Gastrocnemius medialis (tissue), 4 donors: Measurements from ENCODE around the gene PLA2G12B. TPM values are rescaled to one million over a fixed set of nuclear protein-coding genes. Genes with fewer than 3 reads are reported as not detected.

Source experiments
- ATAC-seq, 2 donors: fragments of 150-250 bp; one replicate each; pipeline ENCODE4 v1.9.1; 2016
- DNase-seq, 2 donors: peaks; one replicate each; pipeline ENCODE4 v3.0.0-alpha.2; 2019
- H3K27ac ChIP-seq, 4 donors: fragments of 200-600 bp; sonication (generic); 1 replicate in 1 of 4; 2 replicates in 3 of 4; pipeline ENCODE4 v1.5.1; 2016 to 2018; ENCODE audit warnings: mild to moderate bottlenecking in 2 of 4, moderate library complexity in 1 of 4
- H3K27me3 ChIP-seq, 3 donors: fragments of 200-600 bp; sonication (generic) in 2 of 3; 1 replicate in 1 of 3; 2 replicates in 2 of 3; pipeline versions ENCODE4 v1.5.1 to v1.6.0; 2016 to 2019; ENCODE audit warnings: mild to moderate bottlenecking in 1 of 3, moderate library complexity in 1 of 3
- H3K36me3 ChIP-seq, 2 donors: fragments of 200-600 bp; sonication (generic) in 1 of 2; one replicate each; pipeline ENCODE4 v1.5.1; 2017 to 2018
- H3K4me1 ChIP-seq, 2 donors: fragments of 200-600 bp; sonication (generic) in 1 of 2; one replicate each; pipeline ENCODE4 v1.5.1; 2016 to 2017; ENCODE audit warnings: mild to moderate bottlenecking in 2 of 2
- H3K4me3 ChIP-seq, 4 donors: fragments of 200-600 bp; sonication (generic) in 3 of 4; 1 replicate in 1 of 4; 2 replicates in 3 of 4; pipeline ENCODE4 v1.5.1; 2016 to 2019; ENCODE audit warnings: mild to moderate bottlenecking in 2 of 4
- H3K9me3 ChIP-seq, 3 donors: fragments of 200-600 bp; sonication (generic) in 2 of 3; 1 replicate in 1 of 3; 2 replicates in 2 of 3; pipeline ENCODE4 v1.5.1; 2016 to 2019
- POLR2A ChIP-seq, 2 donors: fragments of 450-650 bp; IDR thresholded peaks; one replicate each; pipeline ENCODE4 v1.6.1; 2017; ENCODE audit warnings: antibody characterized with exemption in 2 of 2, mild to moderate bottlenecking in 2 of 2, moderate library complexity in 2 of 2
- in situ Hi-C, 4 donors: fragments of 200-750 bp; cut with MboI; loops; one replicate each; pipeline versions ENCODE4 v1.15.0 to v1.8.0; 2017; ENCODE audit warnings: low sequenced_read_pairs in 4 of 4
- intact Hi-C: fragments of 100-400 bp; cut with DNase I; formaldehyde crosslinking; loops from one replicate; pipeline ENCODE4 v1.15.1; 2023; ENCODE audit warnings: low total_unique reads
- total RNA-seq, 4 donors: library from RNA; depleted of rRNA; stranded (reverse); fragments of >200 nt; gene quantifications; one replicate each; pipeline versions ENCODE4 v1.1.0 to v1.2.3, GENCODE V29; 2016
- TF ChIP-seq, protein P1 (sequence below), 5 experiments: fragments of 450-650 bp in 3 of 5; fragments of 200-600 bp in 2 of 5; sonication (generic) in 2 of 5; IDR thresholded peaks in 4 of 5; conservative IDR thresholded peaks in 1 of 5; 1 replicate in 4 of 5; 2 replicates in 1 of 5; pipeline ENCODE4 v1.5.1; 2016 to 2019; ENCODE audit warnings: antibody characterized with exemption in 5 of 5, mild to moderate bottlenecking in 3 of 5, moderate library complexity in 3 of 5

PLA2G12B gene
- total RNA-seq, 4 donors from 2014 or later, result not detected

DNA sequence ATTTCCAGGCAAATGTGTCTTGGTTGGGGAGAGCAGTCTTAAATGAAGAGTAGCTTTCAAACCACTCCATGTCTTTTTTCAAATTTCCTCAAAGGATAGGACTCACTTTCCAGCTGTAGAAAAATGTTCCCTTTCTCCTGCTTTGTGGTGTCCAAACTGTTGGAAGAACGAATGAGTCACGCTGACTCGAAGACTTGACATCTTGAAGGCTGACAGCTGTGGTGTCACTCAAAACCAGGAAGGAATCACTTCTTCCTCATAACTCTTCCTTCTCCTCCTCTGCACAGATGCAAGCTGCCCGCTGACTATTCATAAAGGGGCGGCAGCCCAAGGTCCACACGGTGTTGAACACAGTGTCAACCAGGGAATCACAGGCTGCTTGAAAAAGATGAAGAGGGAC is 19.2 kb downstream of the PLA2G12B start:
- peaks cover 7 to 9% of the 10 kb centered on the region in 2 donors for H3K4me1 ChIP-seq
- intact Hi-C loops (no loop called here), in situ Hi-C loops (no loop called here)
- no peak for TF ChIP-seq POLR2A (IDR thresholded peaks at IDR 0.05)
- TF ChIP-seq, protein P1, sequence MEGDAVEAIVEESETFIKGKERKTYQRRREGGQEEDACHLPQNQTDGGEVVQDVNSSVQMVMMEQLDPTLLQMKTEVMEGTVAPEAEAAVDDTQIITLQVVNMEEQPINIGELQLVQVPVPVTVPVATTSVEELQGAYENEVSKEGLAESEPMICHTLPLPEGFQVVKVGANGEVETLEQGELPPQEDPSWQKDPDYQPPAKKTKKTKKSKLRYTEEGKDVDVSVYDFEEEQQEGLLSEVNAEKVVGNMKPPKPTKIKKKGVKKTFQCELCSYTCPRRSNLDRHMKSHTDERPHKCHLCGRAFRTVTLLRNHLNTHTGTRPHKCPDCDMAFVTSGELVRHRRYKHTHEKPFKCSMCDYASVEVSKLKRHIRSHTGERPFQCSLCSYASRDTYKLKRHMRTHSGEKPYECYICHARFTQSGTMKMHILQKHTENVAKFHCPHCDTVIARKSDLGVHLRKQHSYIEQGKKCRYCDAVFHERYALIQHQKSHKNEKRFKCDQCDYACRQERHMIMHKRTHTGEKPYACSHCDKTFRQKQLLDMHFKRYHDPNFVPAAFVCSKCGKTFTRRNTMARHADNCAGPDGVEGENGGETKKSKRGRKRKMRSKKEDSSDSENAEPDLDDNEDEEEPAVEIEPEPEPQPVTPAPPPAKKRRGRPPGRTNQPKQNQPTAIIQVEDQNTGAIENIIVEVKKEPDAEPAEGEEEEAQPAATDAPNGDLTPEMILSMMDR (IDR thresholded peaks at IDR 0.05 in 4 of 5, conservative IDR thresholded peaks at IDR 0.05 in 1 of 5), result no peak
- no peak overlapping the region for H3K4me3 ChIP-seq
- no peak for ATAC-seq
- H3K27me3 ChIP-seq, result no peaks in the 10 kb centered on the region
- no peak for DNase-seq
- H3K36me3 ChIP-seq, result no peaks in the 10 kb centered on the region
- H3K9me3 ChIP-seq, result no peaks in the 10 kb centered on the region
- no peak overlapping the region for H3K27ac ChIP-seq

DNA sequence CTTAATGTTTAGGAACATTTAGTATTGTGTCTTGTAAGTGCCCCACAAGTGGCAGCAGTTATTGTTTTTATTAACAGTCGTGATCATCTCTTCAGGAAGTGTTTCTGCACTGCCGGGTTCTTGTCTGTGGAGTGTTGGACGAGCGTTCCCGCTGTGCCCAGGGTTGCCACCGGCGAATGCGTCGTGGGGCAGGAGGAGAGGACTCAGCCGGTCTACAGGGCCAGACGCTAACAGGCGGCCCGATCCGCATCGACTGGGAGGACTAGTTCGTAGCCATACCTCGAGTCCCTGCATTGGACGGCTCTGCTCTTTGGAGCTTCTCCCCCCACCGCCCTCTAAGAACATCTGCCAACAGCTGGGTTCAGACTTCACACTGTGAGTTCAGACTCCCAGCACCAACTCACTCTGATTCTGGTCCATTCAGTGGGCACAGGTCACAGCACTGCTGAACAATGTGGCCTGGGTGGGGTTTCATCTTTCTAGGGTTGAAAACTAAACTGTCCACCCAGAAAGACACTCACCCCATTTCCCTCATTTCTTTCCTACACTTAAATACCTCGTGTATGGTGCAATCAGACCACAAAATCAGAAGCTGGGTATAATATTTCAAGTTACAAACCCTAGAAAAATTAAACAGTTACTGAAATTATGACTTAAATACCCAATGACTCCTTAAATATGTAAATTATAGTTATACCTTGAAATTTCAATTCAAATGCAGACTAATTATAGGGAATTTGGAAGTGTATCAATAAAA is 22.2 kb downstream of the PLA2G12B start:
- Histone ChIP-seq H3K4me3 (no peak overlapping the region), H3K4me1 (no peaks in the 10 kb centered on the region), H3K27ac (no peak overlapping the region), H3K27me3 (no peaks in the 10 kb centered on the region), H3K36me3 (no peaks in the 10 kb centered on the region), H3K9me3 (no peaks in the 10 kb centered on the region)
- intact Hi-C loops (no loop called here), in situ Hi-C loops (no loop called here)
- no peak for DNase-seq
- TF ChIP-seq, protein P1 (IDR thresholded peaks at IDR 0.05 in 4 of 5, conservative IDR thresholded peaks at IDR 0.05 in 1 of 5), result no peak
- no peak for TF ChIP-seq POLR2A (IDR thresholded peaks at IDR 0.05)
- ATAC-seq, result no peak

DNA sequence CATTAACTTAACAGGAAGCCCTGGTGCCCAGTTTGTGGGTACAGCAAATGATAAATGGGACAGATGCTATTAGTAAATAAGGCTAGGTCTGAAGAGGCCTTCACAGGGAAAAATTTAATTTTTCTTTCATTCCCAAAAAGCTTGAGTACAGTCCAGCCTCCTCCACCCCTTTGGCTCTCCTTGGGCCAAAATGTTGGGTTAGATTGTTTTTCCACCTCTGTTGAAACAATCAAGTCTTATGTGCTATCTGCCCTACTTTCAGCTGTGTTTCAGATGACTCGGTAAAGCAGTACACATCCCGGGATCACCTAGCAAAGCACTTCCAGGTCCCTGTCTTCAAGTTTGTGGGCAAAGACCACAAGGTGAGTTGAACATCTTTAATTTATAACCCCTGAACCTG is 24.3 kb downstream of the PLA2G12B start:
- H3K4me3 ChIP-seq, result no peak overlapping the region
- no peak overlapping the region for H3K27ac ChIP-seq
- H3K4me1 ChIP-seq, result no peaks in the 10 kb centered on the region
- in situ Hi-C loops (no loop called here), intact Hi-C loops (no loop called here)
- H3K9me3 ChIP-seq, result no peaks in the 10 kb centered on the region
- H3K27me3 ChIP-seq, result no peaks in the 10 kb centered on the region
- ATAC-seq (no peak), DNase-seq (no peak)
- no peak for TF ChIP-seq POLR2A (IDR thresholded peaks at IDR 0.05)
- TF ChIP-seq, protein P1 (IDR thresholded peaks at IDR 0.05 in 4 of 5, conservative IDR thresholded peaks at IDR 0.05 in 1 of 5), result no peak
- H3K36me3 ChIP-seq, result no peaks in the 10 kb centered on the region

DNA sequence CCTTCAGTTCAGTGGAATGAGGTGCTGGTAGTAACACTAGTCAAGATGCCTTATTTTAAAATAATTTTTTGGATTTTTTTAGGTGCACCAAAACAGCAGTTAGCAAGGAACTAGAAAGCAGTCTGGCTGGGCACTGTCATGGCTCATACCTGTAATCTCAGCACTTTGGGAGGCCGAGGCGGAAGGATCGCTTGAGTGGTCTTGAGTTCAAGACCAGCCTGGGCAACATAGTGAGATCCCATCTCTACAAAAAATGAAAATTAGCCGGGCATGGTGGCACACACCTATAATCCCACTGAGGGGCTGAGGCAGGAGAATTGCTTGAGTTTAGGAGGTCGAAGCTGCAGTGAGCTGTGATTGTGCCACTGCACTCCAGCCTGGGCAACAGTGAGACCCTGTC is 25.8 kb downstream of the PLA2G12B start:
- intact Hi-C loops, result no loop called here
- no peak overlapping the region for H3K27ac ChIP-seq
- TF ChIP-seq, protein P1 (IDR thresholded peaks at IDR 0.05 in 4 of 5, conservative IDR thresholded peaks at IDR 0.05 in 1 of 5), result no peak
- no peak for TF ChIP-seq POLR2A (IDR thresholded peaks at IDR 0.05)
- in situ Hi-C loops, result no loop called here
- H3K4me3 ChIP-seq, result no peak overlapping the region
- DNase-seq (no peak), ATAC-seq (no peak)
- H3K9me3 ChIP-seq, result no peaks in the 10 kb centered on the region
- no peaks in the 10 kb centered on the region for H3K36me3 ChIP-seq
- H3K27me3 ChIP-seq, result no peaks in the 10 kb centered on the region
- no peaks in the 10 kb centered on the region for H3K4me1 ChIP-seq

DNA sequence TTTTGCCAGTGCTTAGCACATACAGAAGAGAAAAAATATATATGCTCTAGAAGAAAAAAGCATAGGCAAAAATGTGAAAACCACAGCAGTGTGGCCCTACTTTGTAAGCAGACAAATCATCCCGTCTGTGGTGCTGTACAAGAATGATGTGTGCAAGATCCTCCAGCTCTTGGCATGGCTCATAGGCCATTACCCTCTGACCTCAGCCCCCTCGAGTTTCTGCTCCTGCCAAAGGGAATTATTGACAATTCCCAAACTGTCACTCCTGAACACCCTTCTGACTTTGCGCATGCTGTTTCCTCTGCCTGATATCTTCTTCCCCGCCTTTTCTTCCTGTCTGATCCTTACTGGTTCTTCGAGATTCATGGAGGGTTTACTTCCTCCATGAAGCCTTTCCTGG is 27.1 kb downstream of the PLA2G12B start:
- H3K27me3 ChIP-seq, result no peaks in the 10 kb centered on the region
- H3K36me3 ChIP-seq, result no peaks in the 10 kb centered on the region
- H3K27ac ChIP-seq, result no peak overlapping the region
- ATAC-seq (no peak), DNase-seq (no peak)
- H3K9me3 ChIP-seq, result no peaks in the 10 kb centered on the region
- no peaks in the 10 kb centered on the region for H3K4me1 ChIP-seq
- in situ Hi-C loops (no loop called here), intact Hi-C loops (no loop called here)
- no peak overlapping the region for H3K4me3 ChIP-seq
- TF ChIP-seq, protein P1 (IDR thresholded peaks at IDR 0.05 in 4 of 5, conservative IDR thresholded peaks at IDR 0.05 in 1 of 5), result no peak
- TF ChIP-seq POLR2A (IDR thresholded peaks at IDR 0.05), result no peak
